ENCODE results near the gene SYT15.
"Not testable (repeated sequence)": the region's sequence is repeated elsewhere in the genome, so short reads cannot be mapped to it uniquely, and the experiment has no call there.

Gene SYT15

GRCh38 chr10:46579378-46579777 lies 450 bp downstream of the SYT15 start:
- H4K20me1 ChIP-seq (ENCODE audit: insufficient read depth, low read length); H3K9ac ChIP-seq (ENCODE audit: low read length); H3F3A ChIP-seq (ENCODE audit: insufficient read depth, low read length); H3K4me2 ChIP-seq (ENCODE audit: low read depth, low read length); H3K9me3 ChIP-seq (replicated peaks; ENCODE audit: insufficient read depth, low read length); H3K4me3 ChIP-seq (ENCODE audit: low read length); DNase-seq; H3K4me1 ChIP-seq (ENCODE audit: low read length); H3K79me2 ChIP-seq (ENCODE audit: low read length); H3K27ac ChIP-seq (ENCODE audit: low read length); H3K27me3 ChIP-seq (replicated peaks; ENCODE audit: insufficient read depth, low read length); H3K9me2 ChIP-seq (replicated peaks; ENCODE audit: insufficient read depth, low read length); H3K36me3 ChIP-seq (replicated peaks; ENCODE audit: insufficient read depth, low read length); H2AFZ ChIP-seq (ENCODE audit: low read length): not testable (repeated sequence)

DNA sequence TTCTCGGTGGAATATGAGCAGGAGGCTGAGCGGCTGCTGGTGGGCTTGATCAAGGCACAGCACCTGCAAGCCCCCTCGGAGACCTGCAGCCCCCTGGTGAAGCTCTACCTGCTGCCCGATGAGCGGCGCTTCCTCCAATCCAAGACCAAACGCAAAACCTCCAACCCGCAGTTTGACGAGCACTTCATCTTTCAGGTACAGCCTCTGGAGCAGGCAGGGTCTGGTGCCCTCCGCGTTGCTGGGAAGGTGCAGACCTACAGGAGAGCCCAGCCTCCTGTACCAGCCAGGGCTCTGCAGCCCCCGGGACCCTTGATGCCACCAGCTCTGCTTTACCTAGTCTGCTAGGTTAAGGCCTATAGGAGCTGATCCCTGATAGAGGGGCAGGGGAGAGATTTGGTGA lies 3.1 kb downstream of the SYT15 start:
- not testable (repeated sequence) for H3K27ac ChIP-seq (ENCODE audit: low read length); H3K4me1 ChIP-seq (ENCODE audit: low read length); DNase-seq; H3K9me2 ChIP-seq (replicated peaks; ENCODE audit: insufficient read depth, low read length); H3K4me3 ChIP-seq (ENCODE audit: low read length); H3K36me3 ChIP-seq (replicated peaks; ENCODE audit: insufficient read depth, low read length); H2AFZ ChIP-seq (ENCODE audit: low read length); H3K27me3 ChIP-seq (replicated peaks; ENCODE audit: insufficient read depth, low read length); H3F3A ChIP-seq (ENCODE audit: insufficient read depth, low read length); H4K20me1 ChIP-seq (ENCODE audit: insufficient read depth, low read length); H3K9me3 ChIP-seq (replicated peaks; ENCODE audit: insufficient read depth, low read length); H3K79me2 ChIP-seq (ENCODE audit: low read length); H3K9ac ChIP-seq (ENCODE audit: low read length); H3K4me2 ChIP-seq (ENCODE audit: low read depth, low read length)

- H3K27ac ChIP-seq (ENCODE audit: low read length); H3K9me3 ChIP-seq (replicated peaks; ENCODE audit: insufficient read depth, low read length); H2AFZ ChIP-seq (ENCODE audit: low read length); H3K9me2 ChIP-seq (replicated peaks; ENCODE audit: insufficient read depth, low read length); H3K79me2 ChIP-seq (ENCODE audit: low read length); H3K36me3 ChIP-seq (replicated peaks; ENCODE audit: insufficient read depth, low read length); H3K4me2 ChIP-seq (ENCODE audit: low read depth, low read length); H4K20me1 ChIP-seq (ENCODE audit: insufficient read depth, low read length); H3K4me3 ChIP-seq (ENCODE audit: low read length); H3K27me3 ChIP-seq (replicated peaks; ENCODE audit: insufficient read depth, low read length); DNase-seq; H3K4me1 ChIP-seq (ENCODE audit: low read length); H3K9ac ChIP-seq (ENCODE audit: low read length); H3F3A ChIP-seq (ENCODE audit: insufficient read depth, low read length): not testable (repeated sequence)
Observed at GRCh38 chr10:46582568-46582967, 3.6 kb downstream of the SYT15 start.

DNA sequence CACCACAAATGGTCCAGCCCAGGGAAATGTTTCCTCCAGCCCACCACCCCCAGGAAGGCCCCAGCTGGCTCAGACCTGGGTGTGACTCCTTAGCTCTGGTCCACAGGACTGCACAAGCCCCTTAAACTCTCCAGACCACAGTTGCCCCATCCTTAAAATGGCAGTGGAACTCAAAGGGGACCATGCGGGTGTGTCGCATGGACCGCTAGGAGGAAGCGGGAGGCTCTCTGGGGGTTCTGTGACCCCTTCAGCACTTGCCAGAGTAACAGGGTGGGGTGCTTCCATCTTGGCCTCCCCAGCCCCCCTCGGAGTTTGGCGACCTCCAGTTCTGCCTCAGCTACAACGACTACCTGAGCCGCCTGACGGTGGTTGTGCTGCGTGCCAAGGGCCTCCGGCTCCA lies 5.3 kb downstream of the SYT15 start:
- H3K4me2 ChIP-seq (ENCODE audit: low read depth, low read length); H3K9me3 ChIP-seq (replicated peaks; ENCODE audit: insufficient read depth, low read length); H3K36me3 ChIP-seq (replicated peaks; ENCODE audit: insufficient read depth, low read length); DNase-seq; H3K9ac ChIP-seq (ENCODE audit: low read length); H3K79me2 ChIP-seq (ENCODE audit: low read length); H3K27me3 ChIP-seq (replicated peaks; ENCODE audit: insufficient read depth, low read length); H3K4me1 ChIP-seq (ENCODE audit: low read length); H2AFZ ChIP-seq (ENCODE audit: low read length); H3K4me3 ChIP-seq (ENCODE audit: low read length); H3K9me2 ChIP-seq (replicated peaks; ENCODE audit: insufficient read depth, low read length); H3K27ac ChIP-seq (ENCODE audit: low read length); H3F3A ChIP-seq (ENCODE audit: insufficient read depth, low read length); H4K20me1 ChIP-seq (ENCODE audit: insufficient read depth, low read length): not testable (repeated sequence)

GRCh38 chr10:46585246-46585645 lies 6.3 kb downstream of the SYT15 start:
- not testable (repeated sequence) for H3K9me3 ChIP-seq (replicated peaks; ENCODE audit: insufficient read depth, low read length); DNase-seq; H3K4me3 ChIP-seq (ENCODE audit: low read length); H3F3A ChIP-seq (ENCODE audit: insufficient read depth, low read length); H3K27me3 ChIP-seq (replicated peaks; ENCODE audit: insufficient read depth, low read length); H3K79me2 ChIP-seq (ENCODE audit: low read length); H3K27ac ChIP-seq (ENCODE audit: low read length); H3K4me2 ChIP-seq (ENCODE audit: low read depth, low read length); H2AFZ ChIP-seq (ENCODE audit: low read length); H3K9ac ChIP-seq (ENCODE audit: low read length); H4K20me1 ChIP-seq (ENCODE audit: insufficient read depth, low read length); H3K36me3 ChIP-seq (replicated peaks; ENCODE audit: insufficient read depth, low read length); H3K9me2 ChIP-seq (replicated peaks; ENCODE audit: insufficient read depth, low read length); H3K4me1 ChIP-seq (ENCODE audit: low read length)

GRCh38 chr10:46587546-46587945 lies 8.6 kb downstream of the SYT15 start:
- H3K4me2 ChIP-seq (ENCODE audit: low read depth, low read length); H3K27ac ChIP-seq (ENCODE audit: low read length); H3K4me1 ChIP-seq (ENCODE audit: low read length); H3K79me2 ChIP-seq (ENCODE audit: low read length); DNase-seq; H3K4me3 ChIP-seq (ENCODE audit: low read length); H2AFZ ChIP-seq (ENCODE audit: low read length); H3K9me2 ChIP-seq (replicated peaks; ENCODE audit: insufficient read depth, low read length); H3F3A ChIP-seq (ENCODE audit: insufficient read depth, low read length); H3K36me3 ChIP-seq (replicated peaks; ENCODE audit: insufficient read depth, low read length); H3K9ac ChIP-seq (ENCODE audit: low read length); H4K20me1 ChIP-seq (ENCODE audit: insufficient read depth, low read length); H3K27me3 ChIP-seq (replicated peaks; ENCODE audit: insufficient read depth, low read length); H3K9me3 ChIP-seq (replicated peaks; ENCODE audit: insufficient read depth, low read length): not testable (repeated sequence)

- H2AFZ ChIP-seq (ENCODE audit: low read length); H3K9ac ChIP-seq (ENCODE audit: low read length); H3F3A ChIP-seq (ENCODE audit: insufficient read depth, low read length); H3K4me2 ChIP-seq (ENCODE audit: low read depth, low read length); H3K9me3 ChIP-seq (replicated peaks; ENCODE audit: insufficient read depth, low read length); H3K9me2 ChIP-seq (replicated peaks; ENCODE audit: insufficient read depth, low read length); H3K4me3 ChIP-seq (ENCODE audit: low read length); H3K4me1 ChIP-seq (ENCODE audit: low read length); H3K36me3 ChIP-seq (replicated peaks; ENCODE audit: insufficient read depth, low read length); H3K27ac ChIP-seq (ENCODE audit: low read length); H3K79me2 ChIP-seq (ENCODE audit: low read length); DNase-seq; H3K27me3 ChIP-seq (replicated peaks; ENCODE audit: insufficient read depth, low read length); H4K20me1 ChIP-seq (ENCODE audit: insufficient read depth, low read length): not testable (repeated sequence)
Observed at GRCh38 chr10:46588221-46588620, 9.3 kb downstream of the SYT15 start.

DNA sequence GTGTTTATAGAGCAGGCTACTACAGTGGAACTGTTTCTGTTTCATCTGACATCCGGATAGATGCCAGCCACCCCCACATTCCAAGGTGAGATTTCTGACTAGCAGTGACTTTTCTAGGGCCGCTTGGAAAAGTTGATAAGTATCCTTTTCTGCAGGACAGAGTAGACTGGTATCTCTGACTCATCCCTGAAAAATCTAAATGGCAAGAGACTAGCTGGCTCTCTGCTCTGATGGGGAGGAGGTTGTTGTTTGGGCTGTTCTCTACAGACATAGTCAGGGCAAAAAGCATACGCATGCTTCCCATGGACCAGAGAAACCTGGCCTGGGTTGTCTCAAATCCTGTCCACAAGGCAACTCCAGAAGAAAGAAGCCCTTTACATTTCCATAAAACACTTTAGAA lies 10.7 kb downstream of the SYT15 start:
- H3K27me3 ChIP-seq (replicated peaks; ENCODE audit: insufficient read depth, low read length); H3F3A ChIP-seq (ENCODE audit: insufficient read depth, low read length); H3K9me2 ChIP-seq (replicated peaks; ENCODE audit: insufficient read depth, low read length); H3K36me3 ChIP-seq (replicated peaks; ENCODE audit: insufficient read depth, low read length); H3K4me1 ChIP-seq (ENCODE audit: low read length); H3K79me2 ChIP-seq (ENCODE audit: low read length); H2AFZ ChIP-seq (ENCODE audit: low read length); H3K27ac ChIP-seq (ENCODE audit: low read length); H3K4me2 ChIP-seq (ENCODE audit: low read depth, low read length); H3K9ac ChIP-seq (ENCODE audit: low read length); H4K20me1 ChIP-seq (ENCODE audit: insufficient read depth, low read length); DNase-seq; H3K4me3 ChIP-seq (ENCODE audit: low read length); H3K9me3 ChIP-seq (replicated peaks; ENCODE audit: insufficient read depth, low read length): not testable (repeated sequence)

All from MM.1S (cell line).